ENCODE measurements around the gene MSLN.

DNA sequence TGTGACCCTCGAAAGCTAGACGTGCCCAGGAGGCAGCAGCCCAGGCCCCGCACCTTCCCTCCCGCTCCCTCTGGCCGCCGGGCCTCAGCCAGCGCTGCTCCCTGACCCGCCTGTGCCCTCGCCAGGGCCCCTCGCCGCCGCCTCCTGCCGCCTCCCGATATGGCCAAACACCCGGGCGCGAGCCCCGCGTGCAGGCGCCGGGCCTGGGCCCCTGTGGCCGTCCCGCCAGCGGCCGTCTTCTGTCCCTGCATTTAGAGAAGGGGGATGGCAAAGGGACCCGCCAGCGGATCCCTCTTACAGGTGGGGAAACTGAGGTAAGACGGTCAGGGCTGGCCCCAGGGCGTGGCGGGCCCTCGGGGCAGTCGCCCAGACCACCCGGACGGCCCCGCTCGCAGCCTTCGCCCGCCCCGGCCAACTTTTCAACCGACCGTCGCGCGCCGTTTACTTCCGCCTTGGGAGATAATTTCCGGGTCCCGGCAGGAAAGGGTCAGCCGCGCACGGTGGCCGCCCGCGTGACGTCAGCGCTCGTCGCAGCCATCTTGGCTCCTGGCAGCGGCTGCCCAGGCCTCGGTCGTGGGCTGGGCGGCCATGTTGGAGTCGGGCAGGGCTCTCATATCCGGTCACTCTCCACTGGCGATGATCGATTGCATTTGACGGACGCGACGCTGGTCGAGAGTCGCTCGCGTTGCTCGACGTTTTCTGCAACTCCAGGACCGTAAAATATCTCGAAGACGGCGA lies 47.0 kb downstream of the MSLN start:
- no peak for TF ChIP-seq TEAD4 (IDR thresholded peaks at IDR 0.05; ENCODE audit: low read depth, low read length)
- TF ChIP-seq, protein P1, sequence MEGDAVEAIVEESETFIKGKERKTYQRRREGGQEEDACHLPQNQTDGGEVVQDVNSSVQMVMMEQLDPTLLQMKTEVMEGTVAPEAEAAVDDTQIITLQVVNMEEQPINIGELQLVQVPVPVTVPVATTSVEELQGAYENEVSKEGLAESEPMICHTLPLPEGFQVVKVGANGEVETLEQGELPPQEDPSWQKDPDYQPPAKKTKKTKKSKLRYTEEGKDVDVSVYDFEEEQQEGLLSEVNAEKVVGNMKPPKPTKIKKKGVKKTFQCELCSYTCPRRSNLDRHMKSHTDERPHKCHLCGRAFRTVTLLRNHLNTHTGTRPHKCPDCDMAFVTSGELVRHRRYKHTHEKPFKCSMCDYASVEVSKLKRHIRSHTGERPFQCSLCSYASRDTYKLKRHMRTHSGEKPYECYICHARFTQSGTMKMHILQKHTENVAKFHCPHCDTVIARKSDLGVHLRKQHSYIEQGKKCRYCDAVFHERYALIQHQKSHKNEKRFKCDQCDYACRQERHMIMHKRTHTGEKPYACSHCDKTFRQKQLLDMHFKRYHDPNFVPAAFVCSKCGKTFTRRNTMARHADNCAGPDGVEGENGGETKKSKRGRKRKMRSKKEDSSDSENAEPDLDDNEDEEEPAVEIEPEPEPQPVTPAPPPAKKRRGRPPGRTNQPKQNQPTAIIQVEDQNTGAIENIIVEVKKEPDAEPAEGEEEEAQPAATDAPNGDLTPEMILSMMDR (IDR thresholded peaks at IDR 0.05; ENCODE audit: control extremely low read depth in 1 of 3, insufficient read depth in 1 of 3, low read depth in 1 of 3, low read length in 3 of 3): peak in 1 of 3 experiments; percentile 12; a peak in 1 of 4 replicates
- TF ChIP-seq CBX5 (IDR thresholded peaks at IDR 0.05; ENCODE audit: low read depth, low read length): no peak
